K562 (cell line): ENCODE measurements around the gene NDRG3. TPM values are rescaled to one million over a fixed set of nuclear protein-coding genes. Genes with fewer than 3 reads are reported as not detected.

Experiments used
- ADNP ChIP-seq: fragments of 200-800 bp; sonication (Bioruptor generic); IDR thresholded peaks from 2 replicates; pipeline ENCODE4 v1.6.1; 2016; ENCODE audit warnings: missing genetic modification characterization, missing compliant biosample characterization
- CEBPB ChIP-seq: fragments of 450-650 bp; IDR thresholded peaks from 2 replicates; pipeline ENCODE4 v1.6.1; 2016; ENCODE audit warnings: missing genetic modification characterization, missing compliant biosample characterization
- CREM ChIP-seq: IDR thresholded peaks from 2 replicates; pipeline ENCODE4 v1.6.1; 2014; ENCODE audit warnings: antibody characterized with exemption, low read depth
- EP300 ChIP-seq: IDR thresholded peaks from 2 replicates; pipeline ENCODE4 v1.6.1; 2012; ENCODE audit warnings: low read length, improper control_type of control experiment
- GATAD2A ChIP-seq: fragments of 450-650 bp; IDR thresholded peaks from 2 replicates; pipeline ENCODE4 v1.6.1; 2017
- HDAC3 ChIP-seq: fragments of 450-650 bp; IDR thresholded peaks from 2 replicates; pipeline ENCODE4 v1.6.1; 2018; ENCODE audit warnings: borderline replicate concordance, mild to moderate bottlenecking, moderate library complexity; ENCODE audit not compliant: partially characterized antibody
- MCM3 ChIP-seq: fragments of 450-650 bp; IDR thresholded peaks from 2 replicates; pipeline ENCODE4 v1.6.1; 2016
- MYC ChIP-seq, 2 experiments: fragments of 250-450 bp in 1 of 2; sonication (Bioruptor Pico) in 1 of 2; IDR thresholded peaks; 2 replicates each; pipeline versions ENCODE4 v1.5.1 to v1.6.1; 2012 to 2021; ENCODE audit warnings: low read depth in 2 of 2, borderline replicate concordance in 1 of 2, improper control_type of control experiment in 1 of 2, low read length in 1 of 2, mild to moderate bottlenecking in 1 of 2, moderate library complexity in 1 of 2
- NFIC ChIP-seq: fragments of 450-650 bp; IDR thresholded peaks from 2 replicates; pipeline ENCODE4 v1.6.1; 2017; ENCODE audit warnings: mild to moderate bottlenecking, inconsistent platforms
- NFRKB ChIP-seq: fragments of 450-650 bp; IDR thresholded peaks from 2 replicates; pipeline ENCODE4 v1.6.1; 2016; ENCODE audit warnings: low read depth
- PCBP2 ChIP-seq: fragments of 200-400 bp; formaldehyde crosslinking; IDR thresholded peaks from 2 replicates; pipeline ENCODE4 v1.6.1; 2018; ENCODE audit warnings: low read length, low read depth, mild to moderate bottlenecking, moderate library complexity; ENCODE audit not compliant: poor library complexity, severe bottlenecking
- RHOXF2B ChIP-seq: fragments of 250-450 bp; sonication (Bioruptor Pico); conservative IDR thresholded peaks from 2 replicates; pipeline ENCODE4 v1.5.1; 2021
- SREBF2 ChIP-seq: sonication (generic); formaldehyde crosslinking; IDR thresholded peaks from 2 replicates; pipeline ENCODE4 v1.4.0; 2020; ENCODE audit warnings: mild to moderate bottlenecking, missing genetic modification reagents
- ZBTB1 ChIP-seq: sonication (generic); formaldehyde crosslinking; IDR thresholded peaks from 2 replicates; pipeline ENCODE4 v1.8.1; 2023; ENCODE audit warnings: missing genetic modification reagents, low read depth, mild to moderate bottlenecking, borderline replicate concordance
- ZC3H11A ChIP-seq: IDR thresholded peaks from 2 replicates; pipeline ENCODE4 v1.6.1; 2012; ENCODE audit warnings: low read depth, low read length, improper control_type of control experiment
- ZNF12 ChIP-seq: sonication (generic); formaldehyde crosslinking; IDR thresholded peaks from 2 replicates; pipeline ENCODE4 v1.4.0; 2020; ENCODE audit warnings: mild to moderate bottlenecking, missing genetic modification reagents
- ZNF239 ChIP-seq: fragments of 250-450 bp; sonication (Bioruptor Pico); IDR thresholded peaks from 2 replicates; pipeline ENCODE4 v1.4.0; 2020; ENCODE audit warnings: mild to moderate bottlenecking
- ZNF589 ChIP-seq: fragments of 200-800 bp; sonication (Bioruptor generic); IDR thresholded peaks from 2 replicates; pipeline ENCODE4 v1.6.1; 2016; ENCODE audit warnings: low read depth, missing genetic modification characterization, missing compliant biosample characterization
- ZNF644 ChIP-seq: fragments of 200-800 bp; sonication (Bioruptor generic); IDR thresholded peaks from 2 replicates; pipeline ENCODE4 v1.6.1; 2016; ENCODE audit warnings: low read depth, missing genetic modification characterization, missing compliant biosample characterization
- ZNF707 ChIP-seq: fragments of 250-450 bp; sonication (Bioruptor Pico); conservative IDR thresholded peaks from 2 replicates; pipeline ENCODE4 v1.8.0; 2022; ENCODE audit warnings: inconsistent platforms, mild to moderate bottlenecking, moderate library complexity
- ZNF79 ChIP-seq: fragments of 250-450 bp; sonication (Bioruptor Pico); IDR thresholded peaks from 2 replicates; pipeline ENCODE4 v1.4.0; 2020; ENCODE audit warnings: low read depth, mild to moderate bottlenecking, moderate library complexity
- ZSCAN32 ChIP-seq: fragments of 450-650 bp; formaldehyde crosslinking; IDR thresholded peaks from 2 replicates; pipeline ENCODE4 v1.4.0; 2020; ENCODE audit warnings: mild to moderate bottlenecking, moderate library complexity
- polyA plus RNA-seq, 8 experiments: library from polyadenylated mRNA; depleted of rRNA in 4 of 8; stranded (reverse) in 5 of 8; unstranded in 3 of 8; fragments of >200 nt; fragmentation: Nextera tagmentation in 2 of 8; fragmentation: Illumina TruSeq in 1 of 8; extraction: Ambion mirVana in 2 of 8; extraction: Trizol in 1 of 8; gene quantifications; 2 replicates each; pipeline versions ENCODE4 v1.2.1 to v1.2.3, GENCODE V29; 2011 to 2014; ENCODE audit warnings: inconsistent platforms in 1 of 8, missing spikeins in 1 of 8
- total RNA-seq, 7 experiments: library from RNA; depleted of rRNA in 6 of 7; stranded (reverse); fragments of >200 nt in 6 of 7; fragmentation: Illumina TruSeq in 2 of 7; extraction: Trizol in 2 of 7; gene quantifications; 2 replicates each; pipeline versions ENCODE4 v1.2.1 to v1.2.3, GENCODE V29; 2011 to 2021; ENCODE audit warnings: low replicate concordance in 1 of 7
- TF ChIP-seq, protein P1 (sequence below), 3 experiments: fragments of 200-800 bp in 1 of 3; sonication (Bioruptor generic) in 1 of 3; sonication (generic) in 1 of 3; formaldehyde crosslinking in 1 of 3; IDR thresholded peaks; 2 replicates each; pipeline versions ENCODE4 v1.6.1 to v1.8.0; 2016 to 2022; ENCODE audit warnings: mild to moderate bottlenecking in 2 of 3, missing compliant biosample characterization in 2 of 3, missing genetic modification characterization in 2 of 3, missing genetic modification reagents in 1 of 3
- TF ChIP-seq, protein P2 (sequence below): fragments of 450-650 bp; formaldehyde crosslinking; IDR thresholded peaks from 2 replicates; pipeline ENCODE4 v1.4.0; 2020; ENCODE audit warnings: mild to moderate bottlenecking, moderate library complexity
- TF ChIP-seq, protein P3 (sequence below): fragments of 250-450 bp; sonication (Bioruptor Pico); IDR thresholded peaks from 2 replicates; pipeline ENCODE4 v1.4.0; 2020; ENCODE audit warnings: borderline replicate concordance

Gene NDRG3
- total and polyA plus RNA-seq, 9 of the 15 experiments (the other 6 are each of a cell fraction or from before 2014, with no cell fraction given) = 14.6 to 39.4 (median 24.4) TPM

DNA sequence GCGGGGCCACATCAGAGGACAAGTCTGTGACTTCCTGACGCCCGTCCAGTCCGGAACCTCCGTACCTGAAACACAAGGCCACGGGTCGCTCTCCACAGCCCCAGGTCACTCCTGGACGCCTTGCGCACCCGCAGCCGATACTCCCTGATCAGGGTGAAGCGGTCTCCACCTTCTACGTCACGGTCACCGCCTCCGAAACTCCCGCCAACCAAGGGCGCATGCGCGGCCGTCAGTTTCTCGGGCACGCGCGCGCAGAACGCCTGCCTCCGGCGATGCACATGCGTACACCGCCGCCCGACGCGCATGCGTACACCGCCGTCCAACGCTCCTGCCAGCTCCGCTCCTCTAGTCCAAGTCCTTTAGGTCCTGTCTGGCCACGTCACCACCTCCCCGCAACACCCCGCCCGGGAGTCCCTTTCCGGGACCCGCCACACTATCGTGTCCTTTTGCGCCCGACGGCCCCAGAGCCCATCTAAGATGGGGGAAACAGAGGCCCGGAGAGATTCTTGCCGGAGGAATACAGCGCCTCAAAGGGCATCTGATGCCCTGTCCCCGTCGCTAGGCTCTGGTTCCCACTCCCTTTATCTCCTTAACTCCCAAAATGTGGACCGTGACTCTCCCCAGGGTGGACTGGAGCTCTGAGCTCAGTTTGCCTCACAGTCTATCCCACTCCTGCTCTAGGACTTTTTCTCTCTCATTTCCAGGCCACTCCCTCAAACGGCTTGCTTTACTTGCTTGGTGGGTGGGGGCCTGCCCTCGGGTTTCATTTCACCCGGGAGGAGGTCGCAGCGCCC is 27.9 kb upstream of the NDRG3 start, which contains the start of gene DSN1 (continued):
- TF ChIP-seq ZNF79 (CRISPR knock-in tag) = no peak
- TF ChIP-seq ADNP = no peak
- no peak for TF ChIP-seq EP300
- TF ChIP-seq, protein P1, sequence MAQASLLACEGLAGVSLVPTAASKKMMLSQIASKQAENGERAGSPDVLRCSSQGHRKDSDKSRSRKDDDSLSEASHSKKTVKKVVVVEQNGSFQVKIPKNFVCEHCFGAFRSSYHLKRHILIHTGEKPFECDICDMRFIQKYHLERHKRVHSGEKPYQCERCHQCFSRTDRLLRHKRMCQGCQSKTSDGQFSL (CRISPR knock-in tag; IDR thresholded peaks at IDR 0.05) = no peak
- TF ChIP-seq, protein P1 (tag; IDR thresholded peaks at IDR 0.05) = peak in 1 of 2 experiments; percentile 85; a peak in 2 of 4 replicates
- TF ChIP-seq CREM = peak; percentile 93
- TF ChIP-seq ZNF589 (CRISPR knock-in tag) = no peak
- peak; percentile 49 for TF ChIP-seq MYC (IDR thresholded peaks at IDR 0.05; ENCODE audit: low read depth, low read length)
- TF ChIP-seq MYC (CRISPR knock-in tag; IDR thresholded peaks at IDR 0.05; ENCODE audit: borderline replicate concordance, low read depth) = no peak
- TF ChIP-seq ZNF12 (CRISPR knock-in tag) = peak; percentile 5; the same call in 1 of the 2 replicates
- no peak for TF ChIP-seq ZSCAN32
- no peak for TF ChIP-seq GATAD2A
- TF ChIP-seq, protein P2, sequence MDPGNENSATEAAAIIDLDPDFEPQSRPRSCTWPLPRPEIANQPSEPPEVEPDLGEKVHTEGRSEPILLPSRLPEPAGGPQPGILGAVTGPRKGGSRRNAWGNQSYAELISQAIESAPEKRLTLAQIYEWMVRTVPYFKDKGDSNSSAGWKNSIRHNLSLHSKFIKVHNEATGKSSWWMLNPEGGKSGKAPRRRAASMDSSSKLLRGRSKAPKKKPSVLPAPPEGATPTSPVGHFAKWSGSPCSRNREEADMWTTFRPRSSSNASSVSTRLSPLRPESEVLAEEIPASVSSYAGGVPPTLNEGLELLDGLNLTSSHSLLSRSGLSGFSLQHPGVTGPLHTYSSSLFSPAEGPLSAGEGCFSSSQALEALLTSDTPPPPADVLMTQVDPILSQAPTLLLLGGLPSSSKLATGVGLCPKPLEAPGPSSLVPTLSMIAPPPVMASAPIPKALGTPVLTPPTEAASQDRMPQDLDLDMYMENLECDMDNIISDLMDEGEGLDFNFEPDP (CRISPR knock-in tag) = peak; percentile 38; the same call in 1 of the 2 replicates
- TF ChIP-seq ZNF644 (tag) = no peak
- TF ChIP-seq, protein P3, sequence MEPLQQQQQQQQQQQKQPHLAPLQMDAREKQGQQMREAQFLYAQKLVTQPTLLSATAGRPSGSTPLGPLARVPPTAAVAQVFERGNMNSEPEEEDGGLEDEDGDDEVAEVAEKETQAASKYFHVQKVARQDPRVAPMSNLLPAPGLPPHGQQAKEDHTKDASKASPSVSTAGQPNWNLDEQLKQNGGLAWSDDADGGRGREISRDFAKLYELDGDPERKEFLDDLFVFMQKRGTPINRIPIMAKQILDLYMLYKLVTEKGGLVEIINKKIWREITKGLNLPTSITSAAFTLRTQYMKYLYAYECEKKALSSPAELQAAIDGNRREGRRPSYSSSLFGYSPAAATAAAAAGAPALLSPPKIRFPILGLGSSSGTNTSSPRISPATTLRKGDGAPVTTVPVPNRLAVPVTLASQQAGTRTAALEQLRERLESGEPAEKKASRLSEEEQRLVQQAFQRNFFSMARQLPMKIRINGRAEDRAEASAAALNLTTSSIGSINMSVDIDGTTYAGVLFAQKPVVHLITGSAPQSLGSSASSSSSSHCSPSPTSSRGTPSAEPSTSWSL (CRISPR knock-in tag) = peak; percentile 60; the same call in 1 of the 2 replicates
- no peak for TF ChIP-seq SREBF2 (CRISPR knock-in tag)
- peak; percentile 65 for TF ChIP-seq NFIC
- TF ChIP-seq CEBPB (tag) = no peak
- TF ChIP-seq PCBP2 = no peak
- no peak for TF ChIP-seq ZC3H11A
- TF ChIP-seq NFRKB = peak; percentile 85
- no peak for TF ChIP-seq RHOXF2B (CRISPR knock-in tag)
- TF ChIP-seq HDAC3 = peak; percentile 45
- TF ChIP-seq ZNF707 (CRISPR knock-in tag) = no peak
- TF ChIP-seq MCM3 = no peak
- no peak for TF ChIP-seq ZBTB1 (CRISPR knock-in tag)
- TF ChIP-seq ZNF239 (CRISPR knock-in tag) = peak; percentile 14; the same call in 1 of the 2 replicates
